Superior temporal gyrus (tissue), 1 donor: ENCODE data around the gene CCNY.
"Not testable (repeated sequence)": the region's sequence is repeated elsewhere in the genome, so short reads cannot be mapped to it uniquely, and the experiment has no call there.

Experiments used
- DNase-seq: peaks from one replicate; pipeline ENCODE4 v3.0.0-alpha.2; 2016; ENCODE audit errors: extremely low spot score

Gene CCNY

DNA sequence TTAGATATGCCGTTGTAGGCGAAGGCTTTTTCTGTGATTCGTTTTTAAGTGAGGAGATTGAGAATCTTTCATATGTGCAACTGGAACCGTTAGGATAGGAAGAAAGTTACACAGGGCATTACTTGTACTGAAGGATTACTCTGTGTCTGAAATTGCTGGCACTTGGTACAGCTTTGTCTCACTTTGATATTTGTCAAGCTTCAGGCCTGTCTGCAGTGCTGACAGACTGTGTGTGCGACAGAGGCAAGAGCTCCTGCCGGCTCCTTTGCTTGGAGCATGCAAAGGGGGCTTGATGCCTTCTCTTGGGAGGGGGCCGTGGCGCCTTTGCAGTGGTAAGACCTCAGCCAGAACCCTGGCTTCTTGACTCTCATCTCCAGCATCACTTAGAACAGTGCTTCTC is 45.8 kb downstream of the CCNY start:
- no peak for DNase-seq

GRCh38 chr10:35384265-35384868 is 48.1 kb downstream of the CCNY start:
- DNase-seq = no peak

- no peak for DNase-seq
Observed at GRCh38 chr10:35386594-35387174, 50.4 kb downstream of the CCNY start.

DNA sequence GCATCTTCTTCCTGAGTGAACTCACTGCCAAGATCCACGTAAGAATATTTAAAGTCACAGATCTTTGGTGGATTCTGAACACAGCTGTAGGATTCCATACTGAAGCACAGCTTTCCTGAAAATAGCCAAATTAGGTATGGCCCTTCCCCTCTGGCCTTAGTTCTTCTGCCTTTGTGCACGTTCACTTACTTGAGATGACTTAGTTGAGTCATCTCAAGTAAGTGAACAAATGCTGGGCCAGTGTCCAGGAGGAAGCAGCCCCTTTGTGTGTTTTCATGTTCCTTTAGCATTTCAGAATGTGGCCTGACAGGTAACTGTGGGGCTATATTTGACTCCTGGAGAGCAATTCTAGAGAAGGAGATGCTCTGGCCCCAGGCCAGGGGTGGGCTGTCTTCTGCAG is 51.5 kb downstream of the CCNY start:
- DNase-seq = no peak

- no peak for DNase-seq
Observed at GRCh38 chr10:35388197-35388596, 51.9 kb downstream of the CCNY start.

DNA sequence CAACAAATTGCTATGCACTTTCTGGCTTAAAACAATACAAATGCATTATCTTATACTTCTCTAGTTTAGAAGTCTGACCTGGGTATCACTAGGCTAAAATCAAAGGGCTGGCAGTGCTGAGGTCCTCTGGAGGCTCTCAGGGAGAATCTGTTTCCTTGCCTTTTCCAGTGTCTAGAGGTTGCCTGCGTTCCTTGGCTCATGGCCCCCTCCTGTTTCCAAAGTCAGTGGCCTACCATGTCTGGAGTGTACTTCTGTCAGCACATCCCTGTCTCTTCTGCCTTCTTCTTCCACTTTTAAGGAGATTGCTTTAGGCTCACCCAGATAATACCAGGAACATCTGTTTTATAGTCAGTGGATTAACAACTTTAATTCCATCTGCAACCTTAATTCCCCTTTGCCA is 52.4 kb downstream of the CCNY start:
- DNase-seq = no peak

DNA sequence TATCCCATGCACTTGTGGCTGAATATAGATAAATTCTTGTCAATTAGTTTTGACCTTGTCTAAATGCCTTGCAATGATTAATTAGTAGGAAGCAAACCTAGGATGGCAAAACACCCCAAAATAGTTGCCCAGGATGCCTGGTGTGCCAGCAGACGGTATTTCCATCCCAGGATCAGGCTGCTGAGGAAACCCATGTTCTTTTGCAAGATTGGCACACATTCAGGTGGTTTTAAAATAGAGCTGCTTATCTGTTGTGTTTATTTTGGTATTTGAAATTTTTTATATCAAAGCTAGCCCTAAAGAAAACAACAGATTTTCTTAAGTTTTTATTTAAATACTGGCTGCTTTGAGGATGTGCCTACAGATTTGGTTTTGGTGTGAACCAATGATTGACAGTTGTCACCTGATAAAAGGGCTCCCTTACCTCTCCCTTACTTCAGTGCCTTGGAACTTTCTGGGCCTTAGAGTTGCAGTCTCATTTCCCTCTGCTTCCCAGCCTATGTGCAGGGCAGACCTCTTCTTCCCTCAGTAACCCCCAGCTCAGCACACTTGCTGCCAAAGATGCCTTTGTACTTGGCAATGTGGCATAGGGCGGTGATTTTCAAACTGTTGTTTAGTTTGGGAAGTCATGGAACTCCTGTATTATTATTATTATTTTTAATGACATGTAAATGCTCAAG is 54.0 kb downstream of the CCNY start:
- no peak for DNase-seq

DNA sequence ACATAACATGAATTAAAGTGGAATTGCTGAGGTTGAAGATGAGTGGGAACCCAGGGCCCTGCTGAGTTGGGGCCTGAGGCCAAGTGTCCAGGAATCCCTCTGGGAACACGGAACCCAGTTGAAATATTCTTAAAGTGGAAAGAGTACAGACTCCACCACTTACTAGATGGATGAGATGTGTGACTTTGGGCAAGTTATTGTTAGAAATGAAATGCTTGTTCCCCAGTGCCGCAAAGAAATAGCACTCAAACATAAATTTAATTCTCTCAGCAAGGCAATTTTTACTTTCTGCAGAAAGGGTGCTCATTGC is 54.5 kb downstream of the CCNY start:
- DNase-seq = no peak

DNA sequence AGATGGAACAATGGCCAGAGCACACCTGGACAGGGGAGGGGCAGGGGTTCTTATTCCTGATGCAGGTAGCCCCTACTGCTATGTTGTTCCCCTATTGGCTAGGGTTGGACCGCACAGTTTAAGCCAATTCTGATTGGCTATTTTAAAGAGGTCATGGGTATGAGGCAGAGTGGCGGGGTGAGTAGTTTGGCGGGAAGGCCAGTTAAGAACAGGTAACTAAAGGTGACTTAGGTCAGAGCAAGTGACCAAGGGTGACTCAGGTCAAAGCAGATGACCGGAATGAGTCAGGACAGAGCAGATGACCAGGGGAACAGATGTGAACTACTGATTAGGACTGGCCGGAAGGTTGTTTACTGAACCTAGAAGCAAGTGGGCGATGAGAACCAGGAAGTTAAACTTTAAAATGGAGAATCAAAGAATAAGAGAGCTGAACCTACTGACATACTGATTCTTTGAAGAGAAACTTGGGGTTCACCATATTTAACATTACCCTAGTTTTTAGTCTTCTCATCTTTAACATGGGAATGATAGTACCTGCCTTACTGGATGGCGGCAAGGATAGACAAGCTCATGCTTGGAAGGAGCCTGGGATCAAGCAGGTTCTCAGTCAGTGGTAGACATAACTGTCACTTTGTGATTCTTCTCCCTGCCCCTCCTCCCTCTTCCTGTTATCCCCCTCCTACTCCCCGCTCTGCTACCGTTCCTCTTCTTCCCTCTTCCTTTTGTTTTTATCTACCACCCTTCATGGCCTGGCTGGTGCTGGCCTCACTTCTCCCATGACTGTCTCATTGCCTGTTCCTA is 55.0 kb downstream of the CCNY start:
- no peak for DNase-seq

DNA sequence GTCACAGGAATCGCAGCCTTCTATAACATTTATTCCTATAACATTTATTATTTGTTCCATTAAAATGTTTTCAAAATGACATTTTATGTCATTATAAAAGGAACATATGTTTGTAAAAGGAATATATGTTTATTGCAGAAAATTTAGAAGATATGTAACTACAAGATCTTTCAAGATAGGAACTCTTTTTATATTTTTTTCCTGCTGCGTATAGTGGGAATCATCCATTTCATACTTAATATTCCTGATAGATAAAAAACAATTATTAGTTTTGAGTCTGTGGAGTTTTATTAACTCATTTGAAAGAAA is 55.6 kb downstream of the CCNY start:
- no peak for DNase-seq

- no peak for DNase-seq
Observed at GRCh38 chr10:35392482-35393228, 56.3 kb downstream of the CCNY start.

- no peak for DNase-seq
Observed at GRCh38 chr10:35394411-35394851, 58.1 kb downstream of the CCNY start.

DNA sequence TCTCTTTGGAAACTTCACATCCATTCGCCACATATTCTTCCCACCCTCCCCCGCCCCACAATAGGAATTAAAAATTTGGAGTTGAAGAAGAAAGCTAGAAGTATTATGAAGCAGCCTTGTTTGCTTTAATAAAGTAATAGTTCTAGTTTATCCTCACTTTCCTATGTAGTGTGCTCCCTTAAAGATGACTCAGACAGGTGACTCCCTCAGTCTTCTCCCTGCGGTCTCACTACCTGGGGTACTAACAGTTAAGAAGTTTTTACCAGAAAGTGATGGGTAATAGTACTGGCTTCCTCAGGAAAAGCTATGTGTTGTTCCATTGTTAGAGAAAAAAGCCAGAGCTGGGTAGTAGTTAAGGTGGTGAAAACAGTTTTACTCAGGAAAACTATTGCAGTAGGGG is 58.6 kb downstream of the CCNY start:
- DNase-seq = no peak

- no peak for DNase-seq
Observed at GRCh38 chr10:35396560-35397434, 60.5 kb downstream of the CCNY start.

DNA sequence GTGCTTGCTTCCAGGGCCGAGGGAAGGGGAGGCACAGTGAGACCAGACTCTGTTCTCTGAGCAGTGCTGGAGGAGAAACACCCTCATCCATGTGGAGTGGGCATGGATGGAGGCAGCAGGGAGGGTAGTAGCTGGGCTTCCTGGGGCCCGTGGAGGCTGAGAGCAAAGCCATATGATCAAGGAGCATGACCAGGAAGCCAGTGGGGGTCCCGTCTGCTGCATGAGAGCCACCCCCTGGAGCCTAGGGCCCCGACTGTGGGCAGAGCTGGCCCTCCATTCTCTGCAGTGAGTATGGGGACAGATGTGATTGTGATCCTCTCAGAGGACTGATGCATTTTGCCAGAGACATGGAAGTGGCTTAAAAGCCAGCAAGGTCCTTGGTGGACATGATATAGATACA is 61.6 kb downstream of the CCNY start:
- no peak for DNase-seq

- peak; percentile 12 for DNase-seq
Observed at GRCh38 chr10:35398355-35398754, 62.0 kb downstream of the CCNY start.

DNA sequence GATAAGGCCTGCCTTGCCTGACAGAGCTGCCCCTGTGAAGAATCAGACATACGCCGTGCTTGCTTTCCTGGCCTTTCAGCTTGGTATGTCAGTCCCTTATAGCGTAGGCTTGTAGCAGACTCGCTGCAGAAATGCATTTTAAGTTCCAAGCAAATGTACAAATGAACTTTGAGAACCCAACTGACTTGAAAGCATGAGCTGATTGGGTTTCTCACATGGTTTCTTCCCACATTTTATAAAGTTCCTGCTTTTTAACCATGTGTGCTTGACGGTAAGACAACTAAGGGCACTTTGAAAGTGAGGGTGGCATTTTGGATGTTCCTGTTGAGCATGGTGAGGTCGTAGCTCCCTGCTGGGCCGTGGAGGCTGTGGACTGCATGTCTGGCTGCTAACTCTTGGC is 62.6 kb downstream of the CCNY start:
- no peak for DNase-seq

DNA sequence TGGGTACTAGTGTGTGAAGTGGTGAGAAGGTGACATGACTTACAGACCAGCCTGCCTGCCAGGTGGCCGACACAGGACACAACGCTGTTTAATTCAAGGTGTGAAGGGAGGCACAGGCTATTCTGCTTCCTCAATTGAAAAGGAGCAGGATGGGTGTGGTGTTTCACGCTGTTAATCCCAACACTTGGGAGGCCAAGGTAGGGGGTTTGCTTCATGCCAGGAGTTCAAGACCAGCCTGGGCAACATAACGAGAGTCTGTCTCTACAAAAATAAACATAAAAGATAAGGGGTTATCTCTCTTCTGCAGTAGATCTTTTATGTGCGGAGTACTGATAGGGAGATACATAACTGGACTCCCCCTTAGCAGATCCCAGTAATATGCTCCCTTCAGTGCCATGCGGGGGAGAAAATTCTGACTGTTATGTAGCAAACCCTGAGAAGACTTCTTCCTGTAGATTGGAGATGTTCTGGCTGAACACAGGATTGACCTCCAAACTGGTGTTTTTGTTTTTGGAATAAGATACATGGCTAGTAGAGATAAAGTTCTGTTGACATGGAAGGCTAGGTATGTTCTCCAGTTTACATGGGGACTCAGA is 63.2 kb downstream of the CCNY start:
- no peak for DNase-seq

GRCh38 chr10:35400595-35401268 is 64.4 kb downstream of the CCNY start:
- DNase-seq = no peak

DNA sequence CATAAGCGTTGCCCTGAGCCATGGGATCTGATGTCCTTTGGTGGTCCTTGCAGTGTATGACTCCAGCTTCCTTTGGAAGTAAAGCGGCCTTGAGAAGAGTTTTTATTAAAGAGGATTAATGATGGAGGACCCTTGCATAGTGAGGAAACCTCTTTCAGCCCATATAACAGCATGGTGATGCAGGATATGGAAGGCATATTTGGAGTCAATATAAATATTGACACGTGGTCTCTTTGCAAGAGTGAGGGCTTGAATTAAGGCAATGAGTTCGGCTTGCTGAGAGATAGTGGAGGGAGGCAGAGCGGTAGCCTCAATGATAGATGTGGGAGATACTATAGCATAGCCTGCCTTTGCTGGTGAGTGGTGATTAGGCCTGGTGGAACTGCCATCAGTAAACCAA is 67.2 kb downstream of the CCNY start:
- not testable (repeated sequence) for DNase-seq
